Measurements from ENCODE around the gene FCMR. TPM values are rescaled to one million over a fixed set of nuclear protein-coding genes. Genes with fewer than 3 reads are reported as not detected.

The FCMR gene
- total RNA-seq, 3 donors from 2014 or later = 1.6 to 5.6 (median 4.6) TPM

- intact Hi-C loops (cut with DNase I, micrococcal nuclease) = no loop called here
- Histone ChIP-seq H3K4me1 (ENCODE audit: low read depth) (peaks cover 23% of the 10 kb centered on the region), H3K4me3 (no peak overlapping the region), H3K36me3 (ENCODE audit: low read depth) (no peaks in the 10 kb centered on the region), H3K9me3 (no peaks in the 10 kb centered on the region)
- no peak for DNase-seq
- ATAC-seq = no peak
- no peak for TF ChIP-seq CTCF (IDR thresholded peaks at IDR 0.05)
Observed at GRCh38 chr1:206960676-206961386, 39.1 kb upstream of the FCMR start.

GRCh38 chr1:206958144-206958543, 36.4 kb upstream of the FCMR start:
- intact Hi-C loops (cut with DNase I, micrococcal nuclease) = no loop called here
- Histone ChIP-seq H3K4me1 (ENCODE audit: low read depth) (peaks cover 40% of the 10 kb centered on the region), H3K36me3 (ENCODE audit: low read depth) (no peaks in the 10 kb centered on the region), H3K9me3 (no peaks in the 10 kb centered on the region), H3K4me3 (no peak overlapping the region)
- DNase-seq (no peak), ATAC-seq (no peak)
- TF ChIP-seq CTCF (IDR thresholded peaks at IDR 0.05) = no peak

- DNase-seq (no peak), ATAC-seq (no peak)
- Histone ChIP-seq H3K4me1 (ENCODE audit: low read depth) (peaks cover 40% of the 10 kb centered on the region), H3K4me3 (no peak overlapping the region), H3K36me3 (ENCODE audit: low read depth) (no peaks in the 10 kb centered on the region), H3K9me3 (no peaks in the 10 kb centered on the region)
- intact Hi-C loops (cut with DNase I, micrococcal nuclease) = no loop called here
- no peak for TF ChIP-seq CTCF (IDR thresholded peaks at IDR 0.05)
Observed at GRCh38 chr1:206957639-206958038, 35.9 kb upstream of the FCMR start.

GRCh38 chr1:206955476-206956451, 34.0 kb upstream of the FCMR start:
- DNase-seq = peak; percentile 74 to 79 (median 76)
- no peaks in the 10 kb centered on the region for H3K9me3 ChIP-seq
- intact Hi-C loops (cut with DNase I, micrococcal nuclease) = no loop called here
- H3K4me1 ChIP-seq (ENCODE audit: low read depth) = peaks cover 58% of the 10 kb centered on the region
- no peak overlapping the region for H3K4me3 ChIP-seq
- H3K36me3 ChIP-seq (ENCODE audit: low read depth) = no peaks in the 10 kb centered on the region
- peak; percentile 68 for ATAC-seq
- TF ChIP-seq CTCF (IDR thresholded peaks at IDR 0.05) = no peak

- DNase-seq (no peak), ATAC-seq (peak; percentile 4)
- TF ChIP-seq CTCF (IDR thresholded peaks at IDR 0.05) = no peak
- Histone ChIP-seq H3K36me3 (ENCODE audit: low read depth) (no peaks in the 10 kb centered on the region), H3K4me3 (no peak overlapping the region), H3K4me1 (ENCODE audit: low read depth) (peaks cover 59% of the 10 kb centered on the region), H3K9me3 (no peaks in the 10 kb centered on the region)
- intact Hi-C loops (cut with DNase I, micrococcal nuclease) = no loop called here
Observed at GRCh38 chr1:206954459-206955342, 33.0 kb upstream of the FCMR start.

Measured in mucosa of descending colon (tissue), 3 donors.